Measurements from ENCODE around the gene RAB11FIP4. TPM values are rescaled to one million over a fixed set of nuclear protein-coding genes. Genes with fewer than 3 reads are reported as not detected.
A peak's percentile ranks its signal among the peaks of the same experiment; 100 is the strongest.

Gene RAB11FIP4
- polyA plus RNA-seq, 1 of the 3 experiments (the other 2 are of a cell fraction): 9.4 TPM

DNA sequence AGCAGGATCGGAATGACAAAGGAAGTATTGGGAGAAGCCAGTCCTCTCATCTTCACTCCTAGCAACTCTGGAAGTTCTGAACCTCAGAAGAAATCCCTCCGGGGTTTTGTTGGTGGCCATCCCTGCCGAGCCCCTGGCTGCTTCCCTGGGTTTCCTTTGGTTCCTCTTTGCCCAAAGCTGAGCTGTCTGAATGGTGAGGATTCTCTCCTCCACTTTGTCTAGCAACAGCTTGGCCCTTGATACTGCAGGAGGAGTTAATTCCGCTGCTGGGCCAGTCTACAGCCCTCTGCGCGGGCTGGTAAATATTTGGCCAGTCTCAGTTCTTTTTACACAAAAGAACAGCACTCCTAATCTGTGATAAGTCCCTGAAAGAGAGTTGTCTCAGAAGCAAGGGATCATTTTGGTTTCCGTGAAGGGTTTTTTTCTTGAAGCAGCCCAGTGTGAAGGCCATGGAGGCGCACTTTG, 170.9 kb downstream of the RAB11FIP4 start (continued):
- TF ChIP-seq MAX (IDR thresholded peaks at IDR 0.05; ENCODE audit: low read depth) (no peak), USF1 (IDR thresholded peaks at IDR 0.05; ENCODE audit: borderline replicate concordance, low read depth) (no peak), TAF1 (IDR thresholded peaks at IDR 0.05; ENCODE audit: borderline replicate concordance, low read depth, low read length) (no peak), MXI1 (IDR thresholded peaks at IDR 0.05; ENCODE audit: low read depth, low read length) (no peak), JUND (IDR thresholded peaks at IDR 0.05) (no peak), SMC3 (IDR thresholded peaks at IDR 0.05; ENCODE audit: low read depth, low read length) (no peak)
- TF ChIP-seq, protein P1, sequence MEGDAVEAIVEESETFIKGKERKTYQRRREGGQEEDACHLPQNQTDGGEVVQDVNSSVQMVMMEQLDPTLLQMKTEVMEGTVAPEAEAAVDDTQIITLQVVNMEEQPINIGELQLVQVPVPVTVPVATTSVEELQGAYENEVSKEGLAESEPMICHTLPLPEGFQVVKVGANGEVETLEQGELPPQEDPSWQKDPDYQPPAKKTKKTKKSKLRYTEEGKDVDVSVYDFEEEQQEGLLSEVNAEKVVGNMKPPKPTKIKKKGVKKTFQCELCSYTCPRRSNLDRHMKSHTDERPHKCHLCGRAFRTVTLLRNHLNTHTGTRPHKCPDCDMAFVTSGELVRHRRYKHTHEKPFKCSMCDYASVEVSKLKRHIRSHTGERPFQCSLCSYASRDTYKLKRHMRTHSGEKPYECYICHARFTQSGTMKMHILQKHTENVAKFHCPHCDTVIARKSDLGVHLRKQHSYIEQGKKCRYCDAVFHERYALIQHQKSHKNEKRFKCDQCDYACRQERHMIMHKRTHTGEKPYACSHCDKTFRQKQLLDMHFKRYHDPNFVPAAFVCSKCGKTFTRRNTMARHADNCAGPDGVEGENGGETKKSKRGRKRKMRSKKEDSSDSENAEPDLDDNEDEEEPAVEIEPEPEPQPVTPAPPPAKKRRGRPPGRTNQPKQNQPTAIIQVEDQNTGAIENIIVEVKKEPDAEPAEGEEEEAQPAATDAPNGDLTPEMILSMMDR (IDR thresholded peaks at IDR 0.05): no peak

DNA sequence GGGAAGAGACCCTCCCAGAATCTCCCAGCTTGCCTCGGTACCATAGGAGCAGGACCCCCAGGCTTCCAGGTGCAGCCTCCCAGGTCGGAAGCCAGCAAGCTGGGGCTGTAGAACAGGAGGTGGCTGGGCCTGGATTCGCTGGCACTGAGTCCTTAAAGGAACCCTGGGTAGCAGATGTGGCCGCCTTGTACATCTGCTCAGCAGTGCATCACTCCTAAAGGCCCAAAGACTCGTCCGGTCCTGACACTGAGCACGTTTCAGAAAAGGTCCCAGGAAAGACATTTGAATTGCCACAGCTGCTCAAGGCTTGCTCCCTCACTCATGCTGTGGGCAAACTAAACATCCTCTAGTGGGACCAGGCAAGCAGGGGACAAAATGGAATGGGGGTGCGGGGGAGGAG, 172.8 kb downstream of the RAB11FIP4 start:
- H4K20me1 ChIP-seq (ENCODE audit: insufficient read depth): no peaks in the 10 kb centered on the region
- H3K9ac ChIP-seq: no peak overlapping the region
- H3F3A ChIP-seq (replicated peaks; ENCODE audit: insufficient read depth): peaks cover 40% of the 10 kb centered on the region
- no peak for DNase-seq
- peak overlapping the region; percentile 25 to 62; a peak in 3 of 4 replicates for H3K27ac ChIP-seq (ENCODE audit: low read depth in 2 of 2, low read length in 1 of 2)
- H3K4me1 ChIP-seq (ENCODE audit: control insufficient read depth in 1 of 2, insufficient read depth in 2 of 2, low read depth in 1 of 2, low read length in 1 of 2): peaks cover 23 to 58% of the 10 kb centered on the region in 2 experiments; a peak in 3 of 4 replicates
- no peaks in the 10 kb centered on the region for H3K27me3 ChIP-seq (ENCODE audit: insufficient read depth)
- peaks cover 90% of the 10 kb centered on the region for H3K79me2 ChIP-seq (ENCODE audit: insufficient read depth)
- no peaks in the 10 kb centered on the region for H3K9me3 ChIP-seq
- no peaks in the 10 kb centered on the region for H3K36me3 ChIP-seq (replicated peaks in 1 of 2; ENCODE audit: control insufficient read depth in 1 of 2, insufficient read depth in 2 of 2, low read length in 1 of 2)
- H3K4me2 ChIP-seq: no peak overlapping the region
- H3K4me3 ChIP-seq (ENCODE audit: low read depth in 2 of 2, low read length in 1 of 2): no peak overlapping the region
- ChIA-PET CTCF (interaction anchor here (1.1 to 15.6 kb wide), 2 partner anchors 267 to 278 kb away, joined by 3 to 338 read pairs; no protein-coding TSS in a partner anchor), POLR2A (no interaction called here)
- no peak overlapping the region for H2AFZ ChIP-seq (ENCODE audit: low read depth)
- H3K9me2 ChIP-seq: no peaks in the 10 kb centered on the region
- 83% methylated on average over 5 of the region's 8 CpGs for WGBS (ENCODE audit: low lambda C conversion rate)
- TF ChIP-seq MAX (IDR thresholded peaks at IDR 0.05; ENCODE audit: low read depth) (no peak), FOXJ3 (CRISPR knock-in tag; IDR thresholded peaks at IDR 0.05) (no peak), RAD21 (IDR thresholded peaks at IDR 0.05; ENCODE audit: low read length) (no peak), TAF1 (IDR thresholded peaks at IDR 0.05; ENCODE audit: borderline replicate concordance, low read depth, low read length) (no peak), NFIC (IDR thresholded peaks at IDR 0.05; ENCODE audit: borderline replicate concordance) (no peak), SIN3A (IDR thresholded peaks at IDR 0.05; ENCODE audit: borderline replicate concordance, low read depth, low read length) (no peak), GABPA (IDR thresholded peaks at IDR 0.05; ENCODE audit: low read depth) (no peak), JUND (IDR thresholded peaks at IDR 0.05) (no peak), YY1 (IDR thresholded peaks at IDR 0.05; ENCODE audit: low read depth) (no peak), ELF1 (IDR thresholded peaks at IDR 0.05) (no peak), FOXM1 (IDR thresholded peaks at IDR 0.05; ENCODE audit: low read depth) (no peak), USF1 (IDR thresholded peaks at IDR 0.05; ENCODE audit: borderline replicate concordance, low read depth) (no peak), MEF2A (IDR thresholded peaks at IDR 0.05; ENCODE audit: borderline replicate concordance, low read depth) (no peak)
- TF ChIP-seq, protein P2, sequence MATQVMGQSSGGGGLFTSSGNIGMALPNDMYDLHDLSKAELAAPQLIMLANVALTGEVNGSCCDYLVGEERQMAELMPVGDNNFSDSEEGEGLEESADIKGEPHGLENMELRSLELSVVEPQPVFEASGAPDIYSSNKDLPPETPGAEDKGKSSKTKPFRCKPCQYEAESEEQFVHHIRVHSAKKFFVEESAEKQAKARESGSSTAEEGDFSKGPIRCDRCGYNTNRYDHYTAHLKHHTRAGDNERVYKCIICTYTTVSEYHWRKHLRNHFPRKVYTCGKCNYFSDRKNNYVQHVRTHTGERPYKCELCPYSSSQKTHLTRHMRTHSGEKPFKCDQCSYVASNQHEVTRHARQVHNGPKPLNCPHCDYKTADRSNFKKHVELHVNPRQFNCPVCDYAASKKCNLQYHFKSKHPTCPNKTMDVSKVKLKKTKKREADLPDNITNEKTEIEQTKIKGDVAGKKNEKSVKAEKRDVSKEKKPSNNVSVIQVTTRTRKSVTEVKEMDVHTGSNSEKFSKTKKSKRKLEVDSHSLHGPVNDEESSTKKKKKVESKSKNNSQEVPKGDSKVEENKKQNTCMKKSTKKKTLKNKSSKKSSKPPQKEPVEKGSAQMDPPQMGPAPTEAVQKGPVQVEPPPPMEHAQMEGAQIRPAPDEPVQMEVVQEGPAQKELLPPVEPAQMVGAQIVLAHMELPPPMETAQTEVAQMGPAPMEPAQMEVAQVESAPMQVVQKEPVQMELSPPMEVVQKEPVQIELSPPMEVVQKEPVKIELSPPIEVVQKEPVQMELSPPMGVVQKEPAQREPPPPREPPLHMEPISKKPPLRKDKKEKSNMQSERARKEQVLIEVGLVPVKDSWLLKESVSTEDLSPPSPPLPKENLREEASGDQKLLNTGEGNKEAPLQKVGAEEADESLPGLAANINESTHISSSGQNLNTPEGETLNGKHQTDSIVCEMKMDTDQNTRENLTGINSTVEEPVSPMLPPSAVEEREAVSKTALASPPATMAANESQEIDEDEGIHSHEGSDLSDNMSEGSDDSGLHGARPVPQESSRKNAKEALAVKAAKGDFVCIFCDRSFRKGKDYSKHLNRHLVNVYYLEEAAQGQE (IDR thresholded peaks at IDR 0.05; ENCODE audit: low read depth, low read length): no peak
- TF ChIP-seq, protein P3, sequence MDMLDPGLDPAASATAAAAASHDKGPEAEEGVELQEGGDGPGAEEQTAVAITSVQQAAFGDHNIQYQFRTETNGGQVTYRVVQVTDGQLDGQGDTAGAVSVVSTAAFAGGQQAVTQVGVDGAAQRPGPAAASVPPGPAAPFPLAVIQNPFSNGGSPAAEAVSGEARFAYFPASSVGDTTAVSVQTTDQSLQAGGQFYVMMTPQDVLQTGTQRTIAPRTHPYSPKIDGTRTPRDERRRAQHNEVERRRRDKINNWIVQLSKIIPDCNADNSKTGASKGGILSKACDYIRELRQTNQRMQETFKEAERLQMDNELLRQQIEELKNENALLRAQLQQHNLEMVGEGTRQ (IDR thresholded peaks at IDR 0.05; ENCODE audit: borderline replicate concordance, low read depth, low read length): no peak
- TF ChIP-seq, protein P1 (IDR thresholded peaks at IDR 0.05): no peak
